Raji (cell line): ENCODE data around the gene FAM222A.

Experiments
- POLR2A ChIP-seq: IDR thresholded peaks from 2 replicates; pipeline ENCODE4 v1.6.1; 2011; ENCODE audit warnings: low read depth, low read length, control low read depth; ENCODE audit not compliant: insufficient read depth

Gene FAM222A

GRCh38 chr12:109726511-109727038 lies 12.9 kb downstream of the FAM222A start:
- no peak for TF ChIP-seq POLR2A

GRCh38 chr12:109727039-109727723 lies 13.6 kb downstream of the FAM222A start:
- TF ChIP-seq POLR2A, result no peak

- no peak for TF ChIP-seq POLR2A
These were observed 14.4 kb downstream of the FAM222A start for GRCh38 chr12:109727746-109728726.

- no peak for TF ChIP-seq POLR2A
These were observed 15.3 kb downstream of the FAM222A start for GRCh38 chr12:109728921-109729320.

DNA sequence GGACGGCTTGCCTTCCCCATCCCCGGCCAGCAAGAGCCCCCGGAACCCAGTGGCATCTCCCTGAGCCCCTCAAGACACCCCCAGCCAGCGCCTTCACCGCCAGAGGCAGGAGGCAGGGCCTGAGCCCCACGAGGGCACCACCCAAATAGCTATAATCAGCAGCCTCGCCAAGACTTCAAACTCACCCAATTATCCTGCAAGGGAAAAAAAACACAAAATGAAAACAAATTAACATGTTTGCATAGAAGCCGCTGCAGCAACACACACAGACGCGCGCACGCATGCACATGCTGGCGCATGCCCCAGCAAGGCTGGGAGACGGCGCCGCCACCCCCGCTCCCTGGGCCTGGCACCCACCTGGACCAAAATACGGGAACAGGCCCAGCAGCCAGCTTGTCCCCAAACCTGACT lies 15.8 kb downstream of the FAM222A start:
- TF ChIP-seq POLR2A, result no peak

DNA sequence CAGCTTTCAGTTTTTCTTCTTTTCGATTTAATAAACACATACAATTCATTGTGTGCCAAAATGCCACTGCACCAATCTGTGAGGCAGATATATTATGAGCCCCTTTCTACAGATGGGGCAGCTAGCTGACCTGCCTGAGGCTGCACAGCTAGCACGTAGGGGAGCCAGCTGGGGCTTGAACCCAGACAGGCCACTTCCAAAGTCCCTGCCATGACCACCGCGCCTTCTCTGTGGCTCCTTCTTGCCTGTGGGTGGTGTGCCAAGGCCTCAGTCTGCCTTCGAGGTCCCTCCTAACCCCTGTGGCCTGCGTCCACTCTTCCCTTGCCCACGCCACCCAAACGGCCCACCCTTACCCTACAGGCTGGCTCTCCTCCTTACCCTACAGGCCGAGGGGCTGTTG lies 16.2 kb downstream of the FAM222A start:
- no peak for TF ChIP-seq POLR2A

DNA sequence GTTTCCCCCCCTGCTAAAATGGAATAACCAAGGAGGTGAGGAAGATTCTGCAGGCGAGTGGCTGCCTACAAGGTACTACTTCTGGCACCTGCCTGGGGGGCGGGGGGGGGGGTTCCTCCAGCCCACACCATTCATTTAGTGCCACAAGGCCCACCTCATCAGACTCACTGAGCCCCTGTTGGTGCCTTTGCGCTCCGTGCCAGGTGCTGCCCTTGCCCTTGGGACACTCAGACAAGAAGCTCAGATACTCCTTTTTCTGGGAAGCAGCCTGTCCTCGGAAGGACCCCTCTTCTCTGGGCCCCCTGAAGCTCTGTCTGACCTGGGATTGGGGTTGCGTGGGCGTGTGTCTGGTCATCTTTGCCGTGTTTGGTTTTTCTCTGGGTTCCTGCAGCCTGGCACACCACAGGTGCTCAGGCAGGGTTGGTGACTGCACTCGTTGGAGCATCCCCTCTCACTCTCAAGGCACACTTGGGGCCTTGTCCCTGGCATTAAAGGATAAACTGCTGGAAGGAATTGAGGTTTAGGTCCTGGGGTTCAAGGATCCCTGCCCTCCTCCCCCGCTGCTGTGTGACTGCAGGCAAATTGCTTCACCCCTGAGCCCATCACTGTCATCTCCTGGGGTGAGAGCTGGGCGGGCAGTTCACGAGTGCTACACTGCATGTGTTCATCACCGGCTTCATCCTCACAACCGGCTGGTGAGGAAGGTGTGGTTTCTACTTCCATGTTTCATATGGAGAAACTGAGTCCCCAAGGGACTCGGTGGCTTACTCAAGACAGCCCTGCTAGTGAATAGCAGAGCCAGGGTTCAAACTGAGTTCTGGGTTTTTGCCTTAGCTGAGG lies 16.9 kb downstream of the FAM222A start:
- TF ChIP-seq POLR2A, result no peak

DNA sequence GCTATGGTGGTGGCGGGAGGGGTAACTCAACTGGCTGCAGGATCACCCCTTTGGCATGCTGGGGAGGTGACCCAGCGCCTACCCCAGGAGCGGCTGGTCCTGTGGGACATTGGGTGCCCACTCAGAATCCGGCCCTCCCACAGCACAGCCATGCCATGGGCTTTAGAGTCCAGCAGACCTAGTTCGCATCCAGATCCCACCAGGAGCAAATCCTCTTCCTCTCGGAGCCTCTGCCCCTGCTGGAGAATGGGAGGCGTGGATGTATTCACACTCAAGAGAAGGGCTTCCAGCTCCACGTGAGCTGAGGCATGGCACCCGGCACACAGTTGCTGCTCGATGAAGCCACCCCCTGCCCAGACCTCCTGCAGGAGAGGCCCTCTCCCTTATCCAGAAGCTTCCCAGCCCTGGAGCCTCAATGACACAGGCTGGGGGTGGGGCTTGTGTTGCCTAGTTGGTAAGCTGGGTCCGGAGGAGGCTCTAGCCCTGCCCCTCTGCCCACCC lies 17.7 kb downstream of the FAM222A start:
- no peak for TF ChIP-seq POLR2A

DNA sequence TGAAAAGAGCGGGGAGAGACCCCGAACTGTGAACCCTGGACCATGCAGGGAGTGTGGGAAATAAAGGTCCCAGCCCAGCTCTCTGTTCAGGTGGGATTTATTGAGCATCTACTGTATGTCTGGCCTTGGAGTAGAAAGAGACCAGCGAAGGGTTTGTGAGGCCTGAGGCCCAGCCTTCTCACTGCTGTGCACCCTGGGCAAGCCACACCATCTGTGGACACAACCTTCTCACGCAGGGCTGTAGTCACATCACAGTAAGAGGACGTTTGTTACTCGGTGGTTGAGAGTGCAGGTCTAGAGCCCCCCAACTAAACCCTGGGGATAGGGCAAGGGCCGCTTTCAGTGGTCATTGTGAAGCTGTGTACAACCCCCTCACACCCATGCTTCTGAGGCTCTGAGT lies 18.2 kb downstream of the FAM222A start:
- TF ChIP-seq POLR2A, result no peak

GRCh38 chr12:109732321-109733305 lies 19.0 kb downstream of the FAM222A start:
- TF ChIP-seq POLR2A, result no peak

GRCh38 chr12:109734219-109735000 lies 20.8 kb downstream of the FAM222A start:
- no peak for TF ChIP-seq POLR2A

DNA sequence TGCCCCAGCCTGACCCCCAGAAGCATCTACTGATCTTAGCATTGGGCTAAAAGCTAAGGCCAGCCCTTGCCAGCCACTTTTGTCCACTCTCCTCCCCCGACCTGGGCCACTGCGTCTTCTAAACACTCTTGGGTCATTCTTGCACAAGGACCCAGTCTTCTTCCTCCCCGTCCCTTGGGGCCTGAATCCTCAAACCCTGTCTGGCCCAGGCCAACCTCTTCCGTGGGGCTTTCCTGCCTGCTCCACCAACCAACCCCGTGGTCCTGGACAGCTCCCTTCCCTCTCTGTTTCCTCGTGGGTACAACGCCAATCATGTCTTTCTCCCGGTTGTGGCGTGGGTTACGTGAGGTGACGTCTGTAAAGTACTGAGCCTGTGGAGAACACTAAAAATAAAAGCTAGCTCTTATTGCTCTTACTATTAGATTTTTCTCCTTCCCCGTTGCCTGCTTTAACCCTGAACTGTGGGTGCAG lies 21.5 kb downstream of the FAM222A start:
- TF ChIP-seq POLR2A, result no peak
